B cell (primary cell): ENCODE measurements around the gene TVP23C.
"Not testable (repeated sequence)": the region's sequence is repeated elsewhere in the genome, so short reads cannot be mapped to it uniquely, and the experiment has no call there.

Source experiments
- CTCF ChIP-seq: fragments of 200-600 bp; IDR thresholded peaks from one replicate; pipeline ENCODE4 v1.8.0; 2022; ENCODE audit warnings: antibody characterized with exemption, mild to moderate bottlenecking
- EZH2 ChIP-seq: IDR thresholded peaks from 2 replicates; pipeline ENCODE4 v1.6.1; 2012; ENCODE audit warnings: borderline replicate concordance, low read depth, mild to moderate bottlenecking, moderate library complexity, low read length; ENCODE audit not compliant: insufficient read depth, poor library complexity, severe bottlenecking

- TF ChIP-seq CTCF, EZH2: not testable (repeated sequence)
Observed at GRCh38 chr17:15533122-15533521, 30.2 kb downstream of the TVP23C start.
